ENCODE measurements around the gene ROR1.

The ROR1 gene

DNA sequence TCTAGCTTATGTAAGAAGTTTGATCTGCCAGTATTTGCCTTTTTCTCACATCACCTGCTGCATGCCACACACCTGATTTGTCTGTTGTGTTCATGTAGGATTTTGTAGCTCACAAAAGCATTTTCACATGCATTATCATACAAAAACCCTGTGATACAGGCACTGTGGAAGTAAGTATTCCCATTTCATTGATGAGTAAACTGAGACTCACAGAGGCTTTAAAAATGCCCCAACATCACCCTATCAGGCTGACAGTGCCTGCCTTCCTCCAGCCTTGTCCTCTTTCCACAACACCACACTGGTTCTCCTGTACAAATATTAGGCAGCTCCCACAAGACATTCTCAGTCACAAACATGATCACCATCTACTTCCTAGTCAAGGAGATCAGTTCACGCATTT lies 343.7 kb downstream of the ROR1 start:
- no peak for DNase-seq

DNA sequence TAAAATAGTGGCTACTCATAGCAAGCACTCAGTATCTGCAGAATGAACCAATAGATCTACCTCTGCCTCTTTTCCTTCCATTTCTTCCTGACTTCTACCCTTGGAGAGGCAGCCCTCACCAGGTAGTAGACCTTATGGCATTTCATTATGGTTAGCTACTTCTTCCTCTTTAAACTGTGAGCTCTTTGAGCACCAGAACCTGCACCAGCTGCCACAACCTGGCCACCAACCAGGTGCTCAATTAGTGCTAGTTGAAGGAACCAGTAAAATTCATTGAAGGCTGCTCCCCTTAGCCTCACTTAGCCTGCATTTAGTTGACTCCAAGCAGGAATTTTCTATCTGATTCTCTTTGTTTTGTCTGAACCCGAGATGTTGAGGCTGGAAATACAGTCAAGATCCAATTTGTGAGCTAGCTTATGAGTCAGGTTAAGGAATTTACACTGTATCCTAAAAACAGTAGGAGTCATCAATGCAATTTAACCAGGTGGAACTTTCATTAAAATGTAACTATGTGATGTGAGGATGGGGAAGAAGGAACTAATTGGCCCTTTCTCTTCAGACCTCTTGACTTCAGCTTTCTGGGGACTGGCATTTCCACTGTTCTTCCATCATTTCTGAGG lies 348.1 kb downstream of the ROR1 start:
- DNase-seq, result no peak

DNA sequence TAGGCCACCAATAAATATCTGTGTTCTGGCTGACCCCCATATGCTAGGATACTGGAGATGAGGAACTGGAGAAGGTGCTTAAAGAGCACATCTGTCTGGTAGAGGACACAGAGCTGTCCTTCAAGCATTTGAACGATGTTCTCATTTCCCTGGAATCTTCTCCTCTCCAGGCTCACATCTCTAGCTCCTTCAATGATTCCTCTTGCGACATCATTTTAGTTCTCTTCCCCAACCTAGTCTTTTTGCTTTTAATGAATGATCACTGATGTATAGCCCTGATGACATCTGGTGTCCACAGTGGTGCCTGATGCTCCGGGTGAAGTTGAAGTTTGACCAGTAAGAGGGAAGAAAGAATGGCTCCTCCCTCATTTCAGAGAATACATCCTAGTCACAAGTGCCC lies 348.8 kb downstream of the ROR1 start:
- no peak for DNase-seq

DNA sequence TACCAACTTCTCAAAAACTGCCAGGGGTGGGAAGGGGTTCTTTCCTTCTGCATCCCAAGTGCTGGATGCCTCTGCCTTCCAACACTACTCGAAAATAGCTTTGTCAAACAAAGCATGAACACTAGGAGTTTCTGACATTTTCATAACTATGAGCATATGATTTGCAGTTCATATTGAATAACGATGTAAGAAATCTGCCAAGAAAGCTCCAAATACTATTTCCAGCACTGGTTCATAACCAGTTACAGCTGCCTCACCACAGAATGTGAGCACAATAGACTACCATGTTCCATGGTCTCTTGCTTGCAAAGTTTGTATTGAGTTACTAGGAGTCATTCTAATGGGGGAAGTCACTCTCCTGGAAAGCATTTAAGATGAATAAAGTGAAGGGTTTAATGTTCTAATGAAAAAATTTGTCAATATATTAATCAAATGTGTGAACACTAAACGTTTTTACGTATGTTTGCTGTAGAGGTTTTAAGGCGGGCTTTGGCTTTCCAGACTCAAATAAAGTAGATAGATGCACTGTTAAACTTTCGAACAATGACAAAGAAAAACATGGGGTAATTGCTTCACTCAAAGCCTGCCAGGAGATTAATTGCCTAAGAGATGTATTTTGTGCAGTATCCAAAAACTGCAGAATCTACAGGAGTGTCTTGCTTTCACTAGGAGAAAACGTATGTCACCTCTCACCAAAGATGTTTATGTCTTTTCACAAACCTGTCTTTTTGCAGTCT lies 351.1 kb downstream of the ROR1 start:
- DNase-seq, result no peak

DNA sequence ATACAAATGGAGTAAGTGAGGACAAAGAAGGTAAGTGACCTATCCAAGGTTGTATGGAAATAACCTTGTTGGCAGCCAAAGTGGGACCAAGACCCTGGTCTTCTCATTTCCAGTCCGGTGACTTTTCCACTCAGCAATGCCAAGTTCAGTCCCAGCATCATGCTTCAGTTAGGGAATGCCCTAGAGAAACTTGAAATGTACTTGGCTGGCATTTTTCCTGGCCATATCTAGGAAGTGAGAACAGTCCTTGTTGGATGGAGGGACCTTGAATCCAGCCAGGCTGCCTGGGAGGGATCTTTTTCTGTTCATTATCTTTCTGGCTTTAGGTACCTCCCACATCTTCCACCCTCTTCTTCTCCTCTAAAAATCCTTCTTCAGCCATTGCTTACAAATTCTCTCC lies 352.8 kb downstream of the ROR1 start:
- no peak for DNase-seq

DNA sequence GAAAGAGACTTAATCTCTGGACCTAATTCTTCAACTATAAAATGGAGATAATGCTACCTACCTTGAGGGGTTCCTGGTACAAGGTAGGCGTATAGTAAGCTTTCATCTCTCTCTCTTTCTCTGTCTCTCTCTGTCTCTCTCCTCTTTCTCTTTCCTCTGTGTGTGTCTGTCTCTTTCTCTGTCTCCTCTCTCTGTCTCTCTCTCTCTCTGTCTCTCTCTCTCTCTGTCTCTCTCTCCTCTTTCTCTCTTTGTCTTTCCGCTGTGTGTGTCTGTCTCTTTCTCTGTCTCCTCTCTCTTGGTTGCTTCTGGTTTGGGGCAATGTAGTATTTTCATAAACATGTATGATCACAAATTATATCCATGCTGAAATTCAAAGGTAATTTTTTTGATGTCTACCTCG lies 353.5 kb downstream of the ROR1 start:
- no peak for DNase-seq

DNA sequence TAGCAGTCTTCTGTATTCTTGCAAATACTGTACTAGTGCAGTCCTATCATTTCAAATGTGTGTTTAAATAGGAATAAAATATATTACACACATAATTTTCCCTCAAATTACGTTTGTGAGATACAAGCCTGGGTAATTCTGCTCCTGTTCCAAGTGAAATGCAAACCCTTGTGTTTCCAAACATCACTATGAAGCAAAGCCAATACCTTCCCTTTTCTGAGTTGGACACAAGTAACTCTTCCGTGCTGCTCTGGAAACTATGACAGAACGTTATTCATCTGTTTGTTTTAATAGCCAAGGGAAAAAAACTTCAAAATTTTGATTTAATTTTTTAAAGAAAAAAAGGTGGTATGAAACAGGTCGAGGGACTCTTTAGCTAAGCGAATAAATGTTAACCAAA lies 355.9 kb downstream of the ROR1 start:
- DNase-seq, result no peak

DNA sequence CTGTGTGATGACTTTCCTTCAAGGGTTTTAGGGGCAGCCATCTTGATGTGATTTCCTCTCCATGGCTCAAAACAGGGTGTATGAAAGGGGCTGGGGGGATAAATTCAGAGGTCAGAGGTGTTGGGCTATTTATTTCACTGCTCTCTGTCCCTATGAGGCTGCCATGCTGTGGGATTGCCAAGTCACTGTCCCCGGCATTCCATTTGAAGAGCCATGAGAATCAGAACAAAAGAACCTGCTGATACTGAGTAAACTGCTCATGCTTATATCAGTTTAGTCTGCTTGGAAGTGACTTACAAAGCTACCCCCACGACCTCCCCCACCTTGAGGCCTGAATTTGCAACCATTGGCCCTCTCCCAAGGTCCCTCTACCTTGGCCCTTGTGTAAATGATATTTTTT lies 357.3 kb downstream of the ROR1 start:
- DNase-seq, result no peak

DNA sequence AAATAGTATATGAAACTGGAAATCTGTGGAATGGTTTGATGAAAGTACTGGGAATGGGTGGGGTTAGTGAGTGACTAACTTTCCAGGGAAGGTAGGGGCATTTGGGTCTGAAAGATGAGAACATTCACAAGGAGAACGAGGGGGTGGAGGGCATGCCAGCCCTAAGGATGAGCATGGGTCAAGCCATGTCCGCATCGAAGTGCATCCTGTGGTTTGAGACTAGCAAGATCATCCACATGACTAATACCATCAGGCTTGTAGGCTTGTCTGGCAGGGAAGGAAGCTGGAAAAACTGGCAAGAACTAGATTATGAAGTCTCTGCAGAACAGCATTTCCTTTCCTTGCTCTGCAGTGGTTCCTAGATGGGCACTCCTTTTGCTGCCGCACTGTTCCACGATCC lies 359.2 kb downstream of the ROR1 start:
- no peak for DNase-seq

DNA sequence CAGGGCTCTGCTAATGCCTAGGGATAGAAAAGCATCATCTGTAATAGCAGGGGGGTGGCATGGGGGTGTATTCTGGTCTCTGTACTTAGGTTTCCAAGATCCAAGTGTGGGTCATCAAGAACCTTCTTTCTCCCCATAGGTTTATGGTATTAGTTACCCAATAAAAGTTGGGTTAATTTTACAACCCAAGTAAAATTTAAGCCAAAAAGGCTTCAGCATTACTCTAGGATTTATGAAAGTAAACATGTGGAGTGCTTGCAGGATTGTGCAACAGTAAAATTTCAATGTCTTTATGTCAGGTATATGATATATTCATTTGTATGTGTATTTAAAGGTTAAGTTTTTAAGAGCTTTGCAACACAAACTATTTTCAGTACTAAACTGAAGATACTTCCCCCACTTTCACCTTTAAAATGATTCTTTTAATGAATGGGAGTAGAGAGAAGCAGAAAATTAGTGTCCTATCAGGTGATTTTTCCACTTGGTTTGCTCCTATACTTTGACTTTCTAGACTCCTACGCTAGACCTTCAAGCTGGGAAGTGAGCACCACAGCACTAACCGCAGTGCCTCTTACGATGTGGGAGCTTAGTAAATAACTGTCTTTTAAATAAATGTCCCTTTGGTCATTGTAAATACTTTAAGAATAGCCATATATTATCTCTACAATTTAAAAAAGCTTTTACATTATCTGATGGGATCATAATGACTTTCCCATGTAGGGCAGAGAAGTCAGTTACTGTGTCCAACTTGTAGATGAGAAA lies 361.8 kb downstream of the ROR1 start:
- DNase-seq, result no peak

DNA sequence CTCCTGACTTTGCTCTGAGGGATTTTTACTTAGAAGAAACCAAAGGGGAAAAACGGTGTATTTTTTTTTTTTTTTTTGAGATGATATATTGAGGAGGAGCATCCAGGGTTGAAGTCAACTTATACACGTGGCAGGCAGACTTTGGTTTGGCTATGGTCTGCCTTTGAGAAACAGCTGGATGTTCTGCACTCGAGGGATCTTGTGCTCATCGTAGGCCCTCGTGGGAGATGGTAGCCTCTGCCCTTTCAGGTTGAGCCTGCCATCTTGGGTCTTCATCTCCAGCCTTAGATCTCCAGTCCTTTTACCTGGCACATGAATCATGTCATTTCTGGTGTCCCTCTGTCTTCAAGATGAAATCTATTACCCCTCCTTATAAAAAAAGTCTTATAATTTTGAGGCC lies 362.5 kb downstream of the ROR1 start:
- no peak for DNase-seq

DNA sequence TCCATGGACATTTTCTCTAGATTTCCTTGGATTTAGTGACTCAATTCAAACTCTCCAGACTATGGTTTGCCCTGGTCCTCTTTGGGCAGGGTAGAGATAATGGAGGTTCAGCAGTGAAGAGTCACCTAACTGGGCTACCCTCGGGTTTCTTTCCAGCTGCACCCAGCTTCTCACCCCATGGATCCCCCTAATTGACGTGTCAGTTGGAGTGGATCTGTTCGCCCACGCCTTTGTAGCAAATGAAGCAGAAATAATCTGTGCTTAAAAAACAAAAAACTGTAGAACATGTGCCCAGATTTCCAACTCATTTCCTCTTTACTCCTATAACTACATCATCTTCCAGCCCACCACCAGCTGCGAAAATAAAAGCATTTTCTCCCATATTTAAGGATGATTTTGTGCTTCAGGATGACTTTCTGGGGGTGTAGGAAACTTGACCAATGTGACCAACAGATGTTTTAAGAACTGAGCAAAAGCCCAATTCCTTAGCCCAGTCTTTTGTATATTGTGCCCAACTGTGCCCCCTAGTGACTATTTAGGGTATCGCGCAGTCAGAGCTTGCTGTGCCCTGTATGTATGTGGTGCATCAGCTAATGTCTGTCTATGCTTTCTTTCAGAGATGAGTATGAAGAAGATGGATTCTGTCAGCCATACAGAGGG lies 363.1 kb downstream of the ROR1 start:
- DNase-seq, result no peak

DNA sequence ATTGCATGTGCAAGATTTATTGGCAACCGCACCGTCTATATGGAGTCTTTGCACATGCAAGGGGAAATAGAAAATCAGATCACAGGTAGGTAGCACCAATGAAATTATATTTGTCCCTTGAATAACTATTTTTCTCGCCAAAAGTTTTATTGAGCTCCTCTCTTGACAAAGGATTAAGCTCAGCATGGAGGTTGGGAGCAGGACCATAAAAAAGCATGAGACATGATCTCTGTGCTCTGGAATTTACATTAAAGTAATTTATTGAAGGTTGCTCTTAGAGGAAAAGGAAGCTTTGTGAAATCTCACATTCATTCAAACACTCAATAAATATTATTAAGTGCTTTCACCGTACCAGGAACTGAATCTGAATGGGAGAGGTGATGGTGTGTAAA lies 363.6 kb downstream of the ROR1 start:
- no peak for DNase-seq

DNA sequence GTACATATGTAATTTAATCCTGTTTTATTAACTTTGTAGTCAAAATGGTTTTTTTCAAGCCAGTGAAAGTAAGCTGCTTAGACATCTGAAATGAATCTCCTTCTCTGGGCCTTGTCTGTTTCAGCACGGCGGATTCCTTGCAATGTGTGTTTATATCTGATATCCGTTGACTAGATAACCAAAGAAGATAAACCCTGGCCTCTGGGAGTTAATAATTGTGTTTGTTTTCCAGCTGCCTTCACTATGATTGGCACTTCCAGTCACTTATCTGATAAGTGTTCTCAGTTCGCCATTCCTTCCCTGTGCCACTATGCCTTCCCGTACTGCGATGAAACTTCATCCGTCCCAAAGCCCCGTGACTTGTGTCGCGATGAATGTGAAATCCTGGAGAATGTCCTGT lies 366.1 kb downstream of the ROR1 start:
- DNase-seq, result no peak

DNA sequence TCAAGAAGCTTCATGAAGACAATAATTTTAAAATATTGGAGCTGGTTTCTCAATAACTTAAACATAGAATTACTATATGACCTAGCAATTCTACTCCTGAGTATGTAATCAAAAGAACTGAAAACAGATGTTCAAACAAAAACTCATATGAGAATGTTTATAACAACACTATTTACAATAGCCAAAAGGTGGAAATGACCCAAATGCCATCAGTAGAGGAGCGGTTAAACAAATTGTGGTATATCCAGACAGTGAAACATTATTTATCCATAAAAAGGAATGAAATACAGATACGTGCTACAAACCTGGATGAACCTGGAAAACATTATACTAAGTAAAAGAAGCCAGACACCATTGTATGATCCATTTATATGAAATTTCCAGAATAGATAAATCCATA lies 366.8 kb downstream of the ROR1 start:
- no peak for DNase-seq

DNA sequence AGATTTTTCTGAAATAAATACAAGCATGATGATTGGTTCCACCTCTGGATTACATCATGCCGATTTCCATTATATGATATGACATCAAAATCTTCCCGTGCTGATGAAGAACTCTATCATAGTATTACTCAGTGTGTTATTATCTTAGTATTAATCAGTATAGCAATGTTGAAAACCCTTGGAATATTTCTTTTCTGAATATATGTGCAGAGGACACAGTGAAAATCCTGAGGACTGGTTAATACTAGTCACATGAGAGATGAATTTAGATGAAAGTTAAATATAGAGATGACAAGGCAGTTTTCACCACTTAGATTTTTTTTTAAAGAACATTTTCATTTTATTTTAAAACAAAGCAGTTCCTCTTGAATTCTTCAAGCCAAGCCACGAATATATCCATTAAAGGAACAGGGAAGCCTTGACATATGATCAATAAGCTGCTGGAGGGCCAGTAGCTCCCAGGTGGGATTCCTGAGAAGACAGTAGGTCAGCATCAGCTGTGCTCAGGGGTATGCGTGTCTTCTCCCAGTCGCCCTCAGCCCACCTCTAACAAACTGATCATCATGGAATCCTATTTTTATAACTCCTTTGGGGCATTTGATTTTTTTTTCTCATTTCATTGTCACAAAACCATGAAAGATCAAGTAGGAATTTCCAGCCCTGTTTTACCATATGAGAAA lies 373.4 kb downstream of the ROR1 start:
- no peak for DNase-seq

DNA sequence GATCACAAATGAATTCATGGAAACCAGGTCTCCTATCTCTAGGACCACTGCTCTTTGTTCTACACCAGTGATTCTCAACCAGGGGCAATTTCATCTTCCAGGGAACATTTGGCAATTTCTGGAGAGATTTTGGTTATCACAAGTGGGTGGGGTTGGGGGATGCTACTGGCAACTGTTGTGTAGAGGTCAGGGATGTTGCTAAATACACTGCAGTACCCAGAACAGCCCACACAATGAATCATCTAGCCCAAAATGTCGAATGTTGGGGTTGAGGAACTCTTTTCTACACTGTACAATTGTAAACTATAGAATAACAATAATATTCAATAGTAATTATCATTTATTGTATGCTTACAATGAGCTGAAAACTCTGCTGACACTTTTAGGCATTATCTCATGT lies 373.9 kb downstream of the ROR1 start:
- no peak for DNase-seq

DNA sequence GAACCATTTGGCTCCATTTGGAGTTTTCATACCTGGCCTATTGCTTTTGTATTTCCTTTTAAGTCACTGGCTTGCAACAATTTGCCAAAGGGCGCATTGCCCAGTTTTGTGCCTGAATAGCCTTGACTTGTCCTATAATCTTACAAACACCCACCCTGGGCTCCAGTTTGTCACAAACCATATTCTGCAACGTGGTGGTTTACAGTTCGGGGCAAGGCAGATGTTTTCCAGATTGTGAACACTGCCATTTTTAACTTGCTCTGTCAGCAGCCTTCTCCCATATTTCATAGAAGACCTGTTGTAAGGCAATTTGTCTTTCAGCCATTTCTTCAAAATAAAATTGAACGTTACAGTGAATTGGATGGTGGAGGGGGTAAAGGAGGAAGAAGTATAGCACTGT lies 376.4 kb downstream of the ROR1 start:
- no peak for DNase-seq

DNA sequence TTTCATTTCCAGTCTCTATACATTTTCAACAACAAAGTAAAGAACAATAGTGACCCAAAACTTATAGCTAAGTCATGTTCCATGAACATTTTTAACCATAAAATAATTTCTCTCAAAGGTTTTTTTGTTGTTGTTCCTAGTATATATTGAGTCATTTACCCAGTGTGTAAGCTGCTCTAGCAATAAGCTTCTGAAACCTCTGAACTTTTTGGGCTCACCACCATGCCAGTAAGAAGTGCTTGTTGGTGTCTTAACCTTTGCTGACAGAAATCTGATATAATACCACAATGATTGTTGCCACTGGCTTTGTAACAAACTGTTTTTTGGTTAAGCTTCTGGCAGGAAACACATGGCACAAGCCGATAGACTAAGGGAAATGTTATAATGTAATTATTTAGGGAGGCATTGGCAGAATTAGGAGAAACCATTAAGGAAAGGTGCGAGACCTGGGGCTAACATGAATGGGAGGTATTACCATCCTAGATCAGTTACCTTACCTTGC lies 377.0 kb downstream of the ROR1 start:
- DNase-seq, result no peak

DNA sequence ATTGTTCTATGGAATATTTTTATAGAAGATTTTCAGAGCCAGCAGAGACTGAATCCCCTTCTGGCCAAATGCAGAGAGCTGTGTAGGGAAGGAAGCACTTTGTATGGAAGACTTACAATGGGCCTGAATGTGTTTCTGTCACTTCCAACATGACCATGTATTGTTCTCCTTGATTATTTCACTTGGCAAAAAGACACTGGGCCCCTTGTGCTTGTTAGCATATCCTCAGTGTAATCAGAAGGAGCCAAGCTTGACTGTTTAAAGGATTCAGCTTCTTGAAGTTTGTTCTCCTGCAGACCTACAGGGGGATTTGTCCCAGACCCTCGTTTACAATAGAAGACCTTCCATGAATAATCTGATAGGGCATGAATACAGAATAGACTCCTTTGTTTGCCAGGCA lies 381.5 kb downstream of the ROR1 start:
- DNase-seq, result no peak

DNA sequence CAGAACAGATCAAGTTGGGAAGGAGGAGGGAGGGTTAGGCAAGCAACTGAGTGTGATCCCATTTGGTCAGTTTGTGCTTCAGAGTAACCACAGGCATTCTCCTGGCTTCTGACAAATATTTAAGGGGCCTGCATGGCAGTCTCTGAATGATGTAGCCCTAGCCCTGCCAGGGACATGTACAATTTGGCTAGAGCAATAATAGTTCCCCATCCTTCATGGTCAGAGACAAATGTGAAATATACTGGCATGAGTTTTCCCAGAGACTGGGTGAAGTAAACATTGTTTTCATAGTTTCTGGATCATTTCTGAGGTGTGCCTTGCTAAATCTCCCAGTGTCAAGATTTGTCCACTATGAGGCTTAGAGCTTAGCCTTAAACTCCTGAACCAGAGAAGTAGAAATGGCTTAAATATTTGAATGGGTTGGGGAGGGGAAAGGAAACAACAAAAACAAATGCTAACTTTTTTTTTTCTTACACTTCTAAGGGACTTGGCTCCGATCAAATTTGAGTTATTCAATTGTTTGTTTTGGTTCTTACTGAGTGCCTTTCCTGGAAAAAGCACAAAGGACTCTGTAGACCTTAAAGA lies 387.6 kb downstream of the ROR1 start:
- DNase-seq, result no peak

DNA sequence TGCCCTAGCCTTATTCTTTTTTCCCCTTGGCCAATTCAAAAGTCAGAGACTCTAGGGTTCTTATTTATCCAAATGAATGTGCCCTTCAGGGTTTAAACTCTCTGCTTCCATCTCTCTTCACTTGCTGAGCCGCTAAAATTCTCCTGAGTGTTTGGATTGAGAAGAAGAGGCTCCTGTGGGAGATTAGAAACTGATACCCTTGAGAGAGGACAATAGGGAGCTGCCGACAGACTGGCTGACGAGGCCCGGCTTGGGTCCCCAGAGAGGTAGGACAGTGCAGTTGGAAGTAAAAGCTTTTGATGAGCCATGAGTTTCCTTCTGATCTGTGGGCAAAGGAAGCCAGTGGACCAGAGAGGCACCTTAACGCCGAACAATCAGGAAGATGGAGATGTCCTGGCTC lies 388.3 kb downstream of the ROR1 start:
- peak; percentile 25 for DNase-seq

DNA sequence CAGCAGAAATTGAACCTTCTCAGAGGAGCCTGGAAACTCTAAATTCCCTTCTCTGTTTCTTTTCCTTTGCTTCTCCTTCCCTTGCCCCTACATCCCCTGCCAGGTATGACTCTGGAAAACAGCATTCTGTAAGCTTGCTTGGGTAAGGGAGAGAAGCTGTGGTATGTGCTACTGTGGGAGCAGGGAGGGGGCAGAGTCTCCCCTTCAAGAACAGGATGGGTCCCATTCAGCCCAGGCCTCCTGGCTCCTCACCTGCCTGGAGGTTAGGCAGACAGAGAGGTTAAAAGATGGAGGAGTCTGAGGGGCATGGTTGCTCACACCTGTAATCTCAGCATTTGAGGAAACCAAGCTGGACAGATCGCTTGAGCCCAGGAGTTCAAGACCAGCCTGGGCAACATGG lies 389.0 kb downstream of the ROR1 start:
- no peak for DNase-seq
